Middle frontal gyrus (tissue), 1 donor: ENCODE data around the gene GGA3.
"Not testable (repeated sequence)": the region's sequence is repeated elsewhere in the genome, so short reads cannot be mapped to it uniquely, and the experiment has no call there.

ENCODE experiments used
- DNase-seq: peaks from one replicate; pipeline ENCODE4 v3.0.0-alpha.2; 2015; ENCODE audit warnings: low spot score; ENCODE audit errors: extremely low spot score

GGA3 gene

GRCh38 chr17:75273977-75274708 lies 12.7 kb upstream of the GGA3 start:
- DNase-seq: no peak

- DNase-seq: no peak
These were observed 11.4 kb upstream of the GGA3 start for GRCh38 chr17:75272848-75273184.

GRCh38 chr17:75271955-75272847 lies 10.8 kb upstream of the GGA3 start:
- DNase-seq: no peak

- DNase-seq: peak; percentile 53
These were observed 10.0 kb upstream of the GGA3 start for GRCh38 chr17:75271233-75271954.

GRCh38 chr17:75270966-75271232 lies 9.5 kb upstream of the GGA3 start, which contains the start of gene MIF4GD:
Gene MIF4GD (minus strand): TSS chr17:75271231. CDS start chr17:75270195, 1,036 bp downstream.
- DNase-seq: no peak

- no peak for DNase-seq
These were observed 9.0 kb upstream of the GGA3 start for GRCh38 chr17:75270218-75270965.

- no peak for DNase-seq
These were observed 8.4 kb upstream of the GGA3 start for GRCh38 chr17:75269844-75270217.

- no peak for DNase-seq
These were observed 6.2 kb upstream of the GGA3 start for GRCh38 chr17:75267411-75268232.

- no peak for DNase-seq
These were observed 5.7 kb upstream of the GGA3 start for GRCh38 chr17:75267153-75267410.

- no peak for DNase-seq
These were observed 5.1 kb upstream of the GGA3 start for GRCh38 chr17:75266316-75267152.

GRCh38 chr17:75265614-75266315 lies 4.4 kb upstream of the GGA3 start:
- no peak for DNase-seq

GRCh38 chr17:75263055-75263454 lies 1.6 kb upstream of the GGA3 start:
- no peak for DNase-seq

- no peak for DNase-seq
These were observed 753 bp upstream of the GGA3 start for GRCh38 chr17:75262112-75262606.

GRCh38 chr17:75260641-75261335 lies 618 bp downstream of the GGA3 start:
- DNase-seq: no peak

GRCh38 chr17:75257228-75257627 lies 4.2 kb downstream of the GGA3 start:
- not testable (repeated sequence) for DNase-seq

GRCh38 chr17:75255954-75256698 lies 5.3 kb downstream of the GGA3 start:
- DNase-seq: not testable (repeated sequence)

GRCh38 chr17:75252039-75252816 lies 9.2 kb downstream of the GGA3 start:
- DNase-seq: no peak
